Ovary (tissue), 3 donors: ENCODE data around the gene GABRG3.

ENCODE experiments used
- POLR2A ChIP-seq: fragments of 450-650 bp; IDR thresholded peaks from one replicate; pipeline ENCODE4 v1.6.1; 2017; ENCODE audit warnings: antibody characterized with exemption, mild to moderate bottlenecking, moderate library complexity
- TF ChIP-seq, protein P1 (sequence below), 3 donors: fragments of 450-650 bp in 2 of 3; fragments of 200-600 bp in 1 of 3; IDR thresholded peaks; one replicate each; pipeline versions ENCODE4 v1.5.1 to v1.8.0; 2016 to 2022; ENCODE audit warnings: antibody characterized with exemption in 3 of 3, mild to moderate bottlenecking in 1 of 3
- donor health status: DM: no; HTN: no; CAD: no.

- no peak for TF ChIP-seq POLR2A
- TF ChIP-seq, protein P1, sequence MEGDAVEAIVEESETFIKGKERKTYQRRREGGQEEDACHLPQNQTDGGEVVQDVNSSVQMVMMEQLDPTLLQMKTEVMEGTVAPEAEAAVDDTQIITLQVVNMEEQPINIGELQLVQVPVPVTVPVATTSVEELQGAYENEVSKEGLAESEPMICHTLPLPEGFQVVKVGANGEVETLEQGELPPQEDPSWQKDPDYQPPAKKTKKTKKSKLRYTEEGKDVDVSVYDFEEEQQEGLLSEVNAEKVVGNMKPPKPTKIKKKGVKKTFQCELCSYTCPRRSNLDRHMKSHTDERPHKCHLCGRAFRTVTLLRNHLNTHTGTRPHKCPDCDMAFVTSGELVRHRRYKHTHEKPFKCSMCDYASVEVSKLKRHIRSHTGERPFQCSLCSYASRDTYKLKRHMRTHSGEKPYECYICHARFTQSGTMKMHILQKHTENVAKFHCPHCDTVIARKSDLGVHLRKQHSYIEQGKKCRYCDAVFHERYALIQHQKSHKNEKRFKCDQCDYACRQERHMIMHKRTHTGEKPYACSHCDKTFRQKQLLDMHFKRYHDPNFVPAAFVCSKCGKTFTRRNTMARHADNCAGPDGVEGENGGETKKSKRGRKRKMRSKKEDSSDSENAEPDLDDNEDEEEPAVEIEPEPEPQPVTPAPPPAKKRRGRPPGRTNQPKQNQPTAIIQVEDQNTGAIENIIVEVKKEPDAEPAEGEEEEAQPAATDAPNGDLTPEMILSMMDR (IDR thresholded peaks at IDR 0.05): no peak
Measured at GRCh38 chr15:27527490-27528067, 556.6 kb downstream of the GABRG3 start.
